DOHH2 (cell line): Measurements from ENCODE around the gene ANKRD55.

ENCODE experiments used
- H3F3A ChIP-seq: fragments of 200-600 bp; sonication (generic), shearing (Covaris generic); 2 replicates; pipeline ENCODE4 v1.6.0; 2016; ENCODE audit warnings: antibody characterized with exemption, mild to moderate bottlenecking; ENCODE audit not compliant: control insufficient read depth, insufficient read depth
- H3K27ac ChIP-seq: fragments of 200-600 bp; sonication (generic); 2 replicates; pipeline ENCODE4 v1.5.1; 2014; ENCODE audit warnings: low read depth, mild to moderate bottlenecking, low read length, moderate library complexity
- H3K27me3 ChIP-seq: fragments of 200-600 bp; sonication (generic); 2 replicates; pipeline ENCODE4 v1.6.1; 2014; ENCODE audit warnings: mild to moderate bottlenecking, low read length, mixed read lengths; ENCODE audit not compliant: control insufficient read depth
- H3K36me3 ChIP-seq: fragments of 200-600 bp; sonication (generic); 2 replicates; pipeline ENCODE4 v1.6.1; 2014; ENCODE audit warnings: mild to moderate bottlenecking, low read length, moderate library complexity, mixed read lengths; ENCODE audit not compliant: control insufficient read depth
- H3K4me1 ChIP-seq: fragments of 200-600 bp; sonication (generic); 2 replicates; pipeline ENCODE4 v1.6.1; 2014; ENCODE audit warnings: mild to moderate bottlenecking, low read length, mixed read lengths; ENCODE audit not compliant: control insufficient read depth
- H3K4me2 ChIP-seq: fragments of 200-600 bp; sonication (generic); 2 replicates; pipeline ENCODE4 v1.6.0; 2014; ENCODE audit warnings: mild to moderate bottlenecking, low read length, moderate library complexity
- H3K4me3 ChIP-seq: fragments of 200-600 bp; sonication (generic); 2 replicates; pipeline ENCODE4 v1.5.1; 2014; ENCODE audit warnings: mild to moderate bottlenecking, low read length, mixed read lengths
- H3K79me2 ChIP-seq: fragments of 200-600 bp; sonication (generic); 2 replicates; pipeline ENCODE4 v1.6.1; 2014; ENCODE audit warnings: mild to moderate bottlenecking, low read length, mixed read lengths; ENCODE audit not compliant: control insufficient read depth
- H3K9me2 ChIP-seq: fragments of 200-600 bp; sonication (generic); replicated peaks from 2 replicates; pipeline ENCODE4 v1.6.1; 2014; ENCODE audit warnings: mild to moderate bottlenecking, low read length, mixed read lengths; ENCODE audit not compliant: control insufficient read depth
- H3K9me3 ChIP-seq: fragments of 200-600 bp; sonication (generic); 2 replicates; pipeline ENCODE4 v1.6.1; 2014; ENCODE audit warnings: antibody characterized with exemption, low read length, mixed read lengths; ENCODE audit not compliant: control insufficient read depth, insufficient read depth
- H4K20me1 ChIP-seq: fragments of 200-600 bp; sonication (generic); 2 replicates; pipeline ENCODE4 v1.6.0; 2014; ENCODE audit warnings: low read depth, mild to moderate bottlenecking, antibody characterized with exemption, low read length, moderate library complexity; ENCODE audit not compliant: control insufficient read depth, insufficient read depth
- EZH2phosphoT487 ChIP-seq: fragments of 200-600 bp; sonication (generic); IDR thresholded peaks from 2 replicates; pipeline ENCODE4 v1.6.1; 2017; ENCODE audit warnings: borderline replicate concordance, mild to moderate bottlenecking, antibody characterized with exemption, low read length, moderate library complexity, mixed read lengths
- TF ChIP-seq, protein P1 (sequence below): fragments of 200-600 bp; sonication (generic); IDR thresholded peaks from one replicate; pipeline ENCODE4 v1.5.1; 2014; ENCODE audit warnings: antibody characterized with exemption, mild to moderate bottlenecking, low read depth, low read length; ENCODE audit not compliant: poor library complexity, severe bottlenecking

Gene ANKRD55

DNA sequence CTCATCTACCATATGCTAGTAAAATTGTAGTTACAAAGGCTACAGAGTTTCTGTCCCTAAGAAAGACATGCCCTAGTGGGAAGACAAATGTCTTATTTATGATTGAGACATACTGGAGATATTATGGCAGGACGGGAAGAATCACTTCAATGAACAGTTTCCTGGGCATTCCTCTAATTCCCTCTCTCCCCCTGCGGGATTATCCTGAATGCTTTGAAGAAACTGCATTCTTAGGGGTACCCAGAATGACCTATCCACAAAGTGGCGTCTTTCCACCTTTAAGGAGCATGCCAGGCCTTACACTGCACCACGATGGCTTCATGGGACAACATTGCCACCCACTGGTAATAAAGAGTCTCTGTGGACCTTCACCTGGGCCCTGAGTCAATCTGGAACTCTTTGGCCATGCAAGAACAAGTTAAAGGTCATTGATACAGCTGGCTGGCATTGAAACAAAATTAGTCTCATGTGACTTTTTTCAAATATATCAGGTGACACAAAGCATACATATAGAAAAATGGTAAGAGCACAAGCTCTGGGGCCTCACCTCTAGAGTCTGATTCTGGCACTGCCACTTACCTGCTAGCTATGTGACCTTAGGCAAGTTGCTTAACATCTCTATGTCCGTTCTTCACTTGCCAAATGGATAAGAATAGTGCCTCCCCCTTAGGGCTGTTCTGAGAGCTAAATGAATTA lies 32.0 kb downstream of the ANKRD55 start:
- Histone ChIP-seq H3F3A (no peaks in the 10 kb centered on the region), H3K27ac (no peak overlapping the region), H3K36me3 (no peaks in the 10 kb centered on the region), H3K27me3 (no peaks in the 10 kb centered on the region; the same call in 1 of the 2 replicates), H3K4me2 (no peak overlapping the region), H4K20me1 (no peaks in the 10 kb centered on the region), H3K9me2 (no peaks in the 10 kb centered on the region), H3K9me3 (no peaks in the 10 kb centered on the region), H3K79me2 (no peaks in the 10 kb centered on the region), H3K4me1 (no peaks in the 10 kb centered on the region), H3K4me3 (no peak overlapping the region)
- TF ChIP-seq EZH2phosphoT487, result no peak
- TF ChIP-seq, protein P1, sequence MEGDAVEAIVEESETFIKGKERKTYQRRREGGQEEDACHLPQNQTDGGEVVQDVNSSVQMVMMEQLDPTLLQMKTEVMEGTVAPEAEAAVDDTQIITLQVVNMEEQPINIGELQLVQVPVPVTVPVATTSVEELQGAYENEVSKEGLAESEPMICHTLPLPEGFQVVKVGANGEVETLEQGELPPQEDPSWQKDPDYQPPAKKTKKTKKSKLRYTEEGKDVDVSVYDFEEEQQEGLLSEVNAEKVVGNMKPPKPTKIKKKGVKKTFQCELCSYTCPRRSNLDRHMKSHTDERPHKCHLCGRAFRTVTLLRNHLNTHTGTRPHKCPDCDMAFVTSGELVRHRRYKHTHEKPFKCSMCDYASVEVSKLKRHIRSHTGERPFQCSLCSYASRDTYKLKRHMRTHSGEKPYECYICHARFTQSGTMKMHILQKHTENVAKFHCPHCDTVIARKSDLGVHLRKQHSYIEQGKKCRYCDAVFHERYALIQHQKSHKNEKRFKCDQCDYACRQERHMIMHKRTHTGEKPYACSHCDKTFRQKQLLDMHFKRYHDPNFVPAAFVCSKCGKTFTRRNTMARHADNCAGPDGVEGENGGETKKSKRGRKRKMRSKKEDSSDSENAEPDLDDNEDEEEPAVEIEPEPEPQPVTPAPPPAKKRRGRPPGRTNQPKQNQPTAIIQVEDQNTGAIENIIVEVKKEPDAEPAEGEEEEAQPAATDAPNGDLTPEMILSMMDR, result peak; percentile 69

DNA sequence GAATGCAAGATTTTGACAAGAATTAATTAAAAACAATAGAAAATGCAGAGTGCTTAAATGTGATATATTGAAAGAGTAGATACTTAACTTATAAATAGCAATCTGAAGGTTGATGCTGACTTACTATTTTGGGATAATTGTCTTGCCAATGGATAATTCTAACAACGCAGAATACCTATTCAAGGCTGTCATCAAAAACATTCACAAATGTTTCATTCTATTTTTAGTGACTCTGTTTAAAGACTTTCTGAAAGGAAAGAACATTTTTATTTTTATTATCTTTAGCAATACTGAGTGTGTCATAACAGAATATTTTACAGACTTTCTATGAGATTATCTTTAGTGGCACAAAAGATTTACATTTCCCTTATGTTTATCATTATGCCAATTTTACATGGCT lies 38.1 kb downstream of the ANKRD55 start:
- H3K9me2 ChIP-seq, result no peaks in the 10 kb centered on the region
- H3K4me2 ChIP-seq, result no peak overlapping the region
- H3K4me1 ChIP-seq, result peaks cover 8% of the 10 kb centered on the region
- TF ChIP-seq, protein P1, result no peak
- TF ChIP-seq EZH2phosphoT487, result no peak
- no peaks in the 10 kb centered on the region for H4K20me1 ChIP-seq
- H3F3A ChIP-seq, result no peaks in the 10 kb centered on the region
- no peak overlapping the region for H3K27ac ChIP-seq
- peaks cover 4% of the 10 kb centered on the region for H3K27me3 ChIP-seq
- H3K9me3 ChIP-seq, result peaks cover 4% of the 10 kb centered on the region
- H3K79me2 ChIP-seq, result no peaks in the 10 kb centered on the region
- H3K4me3 ChIP-seq, result no peak overlapping the region
- no peaks in the 10 kb centered on the region for H3K36me3 ChIP-seq

DNA sequence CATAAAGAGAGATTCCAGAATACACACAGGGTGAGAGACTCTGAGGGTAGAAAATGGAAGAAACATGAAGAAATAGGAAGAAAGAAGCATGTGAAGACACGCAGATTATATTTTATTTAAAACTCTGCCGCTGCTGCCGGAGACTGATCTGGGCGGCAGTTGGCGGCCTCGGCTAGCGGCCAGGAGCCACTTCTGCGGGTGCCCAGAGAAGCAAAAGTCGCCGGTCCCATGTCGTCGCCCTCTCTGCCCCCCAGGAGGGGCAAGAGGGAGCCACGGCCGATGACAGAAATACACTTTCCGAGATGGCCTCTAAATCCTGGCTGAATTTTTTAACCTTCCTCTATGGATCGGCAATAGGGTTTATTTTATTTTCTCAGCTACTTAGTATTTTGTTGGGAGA lies 40.9 kb downstream of the ANKRD55 start:
- H3K4me3 ChIP-seq, result no peak overlapping the region
- TF ChIP-seq EZH2phosphoT487, result no peak
- TF ChIP-seq, protein P1, result no peak
- H3K9me3 ChIP-seq, result peaks cover 4% of the 10 kb centered on the region
- H3F3A ChIP-seq, result no peaks in the 10 kb centered on the region
- peaks cover 8% of the 10 kb centered on the region for H3K4me1 ChIP-seq
- no peaks in the 10 kb centered on the region for H3K9me2 ChIP-seq
- H3K79me2 ChIP-seq, result no peaks in the 10 kb centered on the region
- no peak overlapping the region for H3K27ac ChIP-seq
- H4K20me1 ChIP-seq, result no peaks in the 10 kb centered on the region
- H3K36me3 ChIP-seq, result no peaks in the 10 kb centered on the region
- peaks cover 4% of the 10 kb centered on the region for H3K27me3 ChIP-seq
- no peak overlapping the region for H3K4me2 ChIP-seq
